HL-60 (cell line): ENCODE measurements around the gene STAT5B.

ENCODE experiments used
- CTCF ChIP-seq: IDR thresholded peaks from one replicate; pipeline ENCODE4 v1.5.1; 2011; ENCODE audit warnings: low read length, control low read depth, inconsistent platforms; ENCODE audit not compliant: insufficient read depth
- GABPA ChIP-seq: IDR thresholded peaks from 2 replicates; pipeline ENCODE4 v1.6.1; 2012; ENCODE audit warnings: low read depth
- POLR2AphosphoS5 ChIP-seq: IDR thresholded peaks from 2 replicates; pipeline ENCODE4 v1.6.1; 2012; ENCODE audit warnings: low read depth
- REST ChIP-seq: IDR thresholded peaks from 2 replicates; pipeline ENCODE4 v1.6.1; 2012; ENCODE audit warnings: low read depth; ENCODE audit not compliant: insufficient replicate concordance
- SPI1 ChIP-seq: IDR thresholded peaks from 2 replicates; pipeline ENCODE4 v1.6.1; 2012; ENCODE audit warnings: low read depth, mild to moderate bottlenecking, borderline replicate concordance

GRCh38 chr17:42294469-42295398 lies 18.5 kb upstream of the STAT5B start:
- TF ChIP-seq CTCF (no peak), GABPA (no peak), REST (no peak), POLR2AphosphoS5 (no peak), SPI1 (no peak)
